T-helper 2 cell treated with Interferon-gamma antibody and Interleukin-4, amounts not matched to agents 100 ng/mL and 5 ng/mL, for 36 hours (primary cell): ENCODE measurements around the gene EXOC3L4. TPM values are rescaled to one million over a fixed set of nuclear protein-coding genes. Genes with fewer than 3 reads are reported as not detected.

Experiments used
- intact Hi-C: fragments of 100-400 bp; cut with micrococcal nuclease; formaldehyde crosslinking; loops from one replicate; pipeline ENCODE4 v1.15.1; 2023
- total RNA-seq: library from RNA; stranded (reverse); gene quantifications from 2 replicates; pipeline ENCODE4 v1.2.3, GENCODE V29; 2022

Gene EXOC3L4
- total RNA-seq, 1 donor from 2014 or later, result not detected

DNA sequence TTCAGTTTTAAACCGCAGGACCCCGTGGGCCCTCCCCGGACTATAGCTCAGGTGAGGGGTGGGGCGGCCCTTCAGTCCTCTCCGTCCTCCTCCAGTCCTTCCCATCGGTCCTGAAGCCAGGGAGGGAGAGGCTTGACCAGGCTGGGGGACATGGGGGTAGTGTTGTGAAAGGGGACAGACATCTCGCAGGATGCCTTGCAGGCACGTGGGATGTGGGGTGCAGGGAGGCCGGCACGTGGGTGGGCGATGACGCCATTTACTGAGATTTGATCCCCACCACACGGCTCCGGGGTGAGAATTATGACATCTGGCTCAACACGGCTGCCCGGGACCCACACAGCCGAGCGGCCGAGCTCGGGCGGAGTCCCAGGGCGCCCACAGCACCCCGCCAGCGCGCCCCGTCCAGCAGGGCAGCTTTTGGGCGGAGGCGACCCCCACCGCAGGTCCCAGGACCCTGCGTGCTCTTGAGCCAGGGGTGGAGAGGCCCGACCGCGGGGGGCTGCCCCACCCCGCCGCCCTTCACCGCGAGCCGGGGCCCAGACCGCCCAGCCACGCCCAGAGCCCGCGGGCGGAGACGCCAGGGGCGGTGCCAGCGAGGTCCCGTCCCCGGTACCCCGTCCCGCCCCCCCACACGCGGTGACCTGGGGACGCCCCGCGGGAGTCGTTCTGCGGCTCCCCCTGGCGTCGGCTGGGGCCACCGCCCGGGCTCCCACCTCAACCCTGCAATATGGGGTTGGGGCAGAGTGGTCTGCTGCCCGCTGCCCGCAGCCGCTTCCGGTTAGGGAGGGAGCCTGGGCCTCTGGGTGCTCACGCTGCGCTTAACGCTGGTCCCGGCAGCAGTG, 3.3 kb upstream of the EXOC3L4 start:
- intact Hi-C loops, result loop anchor here (1.0 to 5.0 kb wide), 2 partner anchors 13 to 399 kb away; no protein-coding TSS in a partner anchor

GRCh38 chr14:103091883-103092222, 2.7 kb upstream of the EXOC3L4 start:
- intact Hi-C loops, result loop anchor here (1.0 to 5.0 kb wide), 2 partner anchors 14 to 400 kb away; no protein-coding TSS in a partner anchor

DNA sequence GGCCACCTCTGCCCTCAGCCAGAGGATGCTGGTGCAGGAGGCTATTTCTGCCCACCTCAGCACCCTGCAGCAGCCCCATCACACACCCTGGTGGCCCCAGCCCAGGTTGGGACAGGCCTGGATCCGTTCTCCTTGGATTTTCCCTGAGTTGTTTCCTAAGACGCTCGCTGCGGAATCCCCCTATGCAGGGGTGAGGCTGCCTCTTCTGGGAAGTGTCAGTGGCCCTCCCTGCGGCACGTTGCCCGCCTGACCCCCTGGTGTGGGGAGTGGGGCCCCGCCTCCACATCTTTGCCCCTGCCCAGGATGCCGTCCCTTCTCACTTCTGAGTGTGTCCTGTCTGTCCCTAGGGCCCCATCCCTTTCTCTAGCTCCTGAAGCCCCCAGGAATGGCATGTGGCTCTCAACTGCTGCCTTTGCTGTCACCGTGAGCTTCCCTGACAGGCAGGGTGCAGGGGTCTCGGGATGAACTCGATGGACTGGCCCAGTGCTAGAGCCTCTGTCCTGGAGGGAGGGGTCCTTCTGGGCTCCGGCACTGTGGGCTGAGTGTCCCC, 594 bp upstream of the EXOC3L4 start:
- intact Hi-C loops, result loop anchor here (5.0 kb wide), 1 partner anchor 402 kb away; no protein-coding TSS in a partner anchor

- intact Hi-C loops, result no loop called here
These were observed 769 bp downstream of the EXOC3L4 start for GRCh38 chr14:103095210-103095778.

GRCh38 chr14:103096387-103096786, 1.9 kb downstream of the EXOC3L4 start:
- intact Hi-C loops, result no loop called here

DNA sequence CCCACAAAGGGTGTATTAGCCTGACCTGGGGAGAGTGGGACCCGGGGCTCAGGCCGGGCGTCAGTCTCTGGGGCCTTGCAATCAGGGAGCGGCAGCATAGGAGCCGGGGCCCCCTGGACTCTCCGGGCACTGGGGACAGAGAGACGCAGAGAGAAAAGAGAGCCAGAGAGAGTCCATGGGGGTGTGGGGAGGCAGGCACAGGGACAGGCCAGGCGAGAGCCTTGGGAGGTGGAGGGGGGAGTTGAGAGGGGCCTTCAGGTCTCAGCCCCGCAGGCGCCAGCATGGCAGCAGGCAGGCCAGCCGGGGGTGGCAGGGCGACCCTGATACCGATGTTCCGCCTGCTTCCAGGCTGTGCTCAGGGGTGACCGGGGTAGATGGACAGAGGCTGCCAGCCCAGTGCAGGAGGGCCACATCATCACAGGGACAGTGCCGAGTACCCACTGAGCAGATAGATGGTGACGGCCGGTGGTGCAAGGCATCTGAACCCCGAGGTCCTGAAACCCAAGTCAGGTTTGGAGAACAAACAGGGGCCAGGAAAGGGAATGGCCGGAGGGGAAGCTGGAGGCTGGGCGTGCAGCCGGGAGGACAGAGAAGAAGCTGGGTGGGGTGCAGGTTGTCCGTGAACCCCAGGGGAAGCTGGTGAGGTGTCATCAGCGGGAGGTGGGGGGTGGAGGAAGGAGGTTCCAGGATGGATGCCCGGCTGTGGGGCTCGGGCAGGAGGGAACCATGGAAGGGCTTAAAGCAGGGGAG, 2.9 kb downstream of the EXOC3L4 start:
- intact Hi-C loops, result no loop called here

DNA sequence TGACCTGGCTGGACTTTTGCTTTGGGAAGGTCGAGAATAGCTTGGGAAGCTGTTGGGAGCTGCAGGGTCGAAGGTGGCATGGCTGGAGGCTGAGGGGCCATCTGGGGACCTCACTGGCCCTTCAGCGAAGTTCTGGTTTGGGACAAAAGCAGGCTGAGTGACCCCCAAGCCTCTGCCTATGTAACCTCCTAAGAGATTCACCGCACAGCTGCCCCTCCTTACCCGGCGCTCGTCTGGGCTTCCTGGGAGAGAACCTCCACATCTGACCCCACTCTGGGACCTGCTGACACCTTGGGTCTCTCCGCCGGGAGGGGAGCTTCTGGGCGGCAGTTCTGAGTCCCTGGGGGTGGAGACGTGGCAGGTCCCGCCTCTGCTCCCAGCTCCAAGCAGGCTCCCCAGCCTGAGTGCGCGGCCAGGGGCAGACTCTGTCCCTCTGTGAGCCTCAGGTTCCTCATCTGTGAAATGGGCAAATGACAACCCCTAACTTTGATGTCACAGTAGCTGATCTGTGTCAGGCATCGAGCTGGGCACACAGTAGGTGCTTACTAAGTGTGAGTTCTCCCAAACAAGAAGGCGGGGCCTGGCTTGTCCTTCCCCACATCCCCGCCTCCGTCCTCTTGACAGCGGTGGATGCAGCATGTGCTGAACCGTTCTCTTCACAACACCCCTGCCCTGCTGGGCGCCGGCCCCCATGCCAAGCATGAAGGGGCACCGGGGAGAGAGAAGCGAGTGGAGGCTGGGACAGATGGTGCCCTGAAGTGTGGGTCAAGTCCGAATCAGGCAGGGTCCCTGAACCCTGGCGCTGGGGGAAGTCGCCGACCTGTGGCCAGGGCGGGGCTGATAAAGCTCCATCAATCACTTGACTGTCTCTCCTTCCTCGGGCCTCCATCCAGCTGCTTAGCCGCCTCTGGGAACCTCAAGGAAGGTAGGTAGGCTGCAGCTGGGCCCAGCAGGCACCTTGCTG, 3.8 kb downstream of the EXOC3L4 start:
- intact Hi-C loops, result no loop called here

DNA sequence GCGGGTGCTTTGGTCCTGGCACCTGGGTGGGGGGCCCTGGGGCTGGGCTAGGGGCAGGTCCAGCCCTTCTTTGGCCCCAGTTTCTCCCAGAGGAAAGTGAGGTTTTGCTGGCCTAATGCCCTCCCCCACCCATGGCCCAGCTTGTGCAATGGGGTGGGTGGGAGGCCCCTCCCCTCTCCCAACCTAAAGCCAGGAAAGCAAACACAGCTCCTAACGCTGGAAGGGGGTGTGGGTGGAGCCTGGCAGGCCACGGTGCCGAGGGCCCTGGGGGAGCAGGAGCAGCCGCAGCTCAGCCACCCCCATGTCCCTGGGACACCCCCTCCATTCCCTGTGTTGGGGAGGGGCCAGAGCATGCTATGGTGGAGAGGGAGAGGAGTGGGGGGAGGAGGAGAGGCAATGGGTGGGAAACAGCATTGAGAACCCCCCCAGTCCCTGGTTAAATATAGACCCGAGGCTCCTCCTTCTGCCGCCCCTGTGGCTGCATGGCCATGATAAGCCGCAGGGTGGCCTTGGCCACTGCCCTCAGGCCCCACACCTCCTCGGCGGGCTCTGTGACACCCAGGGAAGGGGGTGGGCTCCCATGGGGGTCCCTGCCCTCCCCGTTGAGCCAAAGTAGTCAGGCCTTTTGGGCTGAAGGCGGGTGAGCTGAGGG, 4.7 kb downstream of the EXOC3L4 start:
- intact Hi-C loops, result no loop called here

GRCh38 chr14:103099733-103100280, 5.3 kb downstream of the EXOC3L4 start:
- intact Hi-C loops, result loop anchor here (10.0 kb wide), 1 partner anchor 85 kb away; no protein-coding TSS in a partner anchor

DNA sequence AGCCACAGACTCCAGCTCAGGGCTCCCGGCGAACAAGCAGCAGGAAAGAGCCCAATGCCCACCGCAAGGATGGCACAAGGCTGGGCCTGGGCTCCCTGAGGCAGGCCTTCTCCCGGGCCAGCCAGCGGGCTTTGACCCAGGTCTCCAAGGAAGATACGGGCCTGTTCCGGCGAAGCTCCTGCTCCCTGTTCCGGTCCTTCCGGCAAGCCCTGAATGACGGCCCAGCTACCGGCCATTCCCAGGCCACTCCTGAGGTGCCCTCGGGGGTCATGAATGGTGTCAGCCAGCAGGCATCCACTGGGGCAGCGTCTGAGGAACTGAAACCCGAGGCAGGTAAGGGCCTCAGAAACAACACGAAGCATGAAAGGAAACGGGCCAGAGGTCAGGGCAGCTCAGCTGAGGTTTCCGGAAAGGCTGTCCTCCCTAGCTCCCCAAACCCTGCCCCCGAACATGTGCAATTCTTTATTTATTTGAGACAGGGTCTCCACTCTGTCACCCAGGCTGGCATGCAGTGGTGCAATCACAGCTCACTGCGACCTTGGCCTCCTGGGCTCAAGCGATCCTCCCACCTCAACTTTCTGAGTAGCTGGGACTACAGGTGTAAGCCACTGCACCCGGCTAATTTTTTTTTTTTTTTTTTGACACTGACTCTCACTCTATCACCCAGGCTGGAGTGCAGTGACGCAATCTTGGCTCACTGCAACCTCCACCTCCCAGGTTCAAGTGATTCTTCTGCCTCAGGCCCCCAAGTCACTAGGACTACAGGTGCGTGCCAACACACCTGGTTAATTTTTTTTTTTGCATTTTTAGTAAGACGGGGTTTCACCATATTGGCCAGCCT, 6.0 kb downstream of the EXOC3L4 start:
- intact Hi-C loops, result loop anchor here (10.0 kb wide), 1 partner anchor 84 kb away; no protein-coding TSS in a partner anchor

DNA sequence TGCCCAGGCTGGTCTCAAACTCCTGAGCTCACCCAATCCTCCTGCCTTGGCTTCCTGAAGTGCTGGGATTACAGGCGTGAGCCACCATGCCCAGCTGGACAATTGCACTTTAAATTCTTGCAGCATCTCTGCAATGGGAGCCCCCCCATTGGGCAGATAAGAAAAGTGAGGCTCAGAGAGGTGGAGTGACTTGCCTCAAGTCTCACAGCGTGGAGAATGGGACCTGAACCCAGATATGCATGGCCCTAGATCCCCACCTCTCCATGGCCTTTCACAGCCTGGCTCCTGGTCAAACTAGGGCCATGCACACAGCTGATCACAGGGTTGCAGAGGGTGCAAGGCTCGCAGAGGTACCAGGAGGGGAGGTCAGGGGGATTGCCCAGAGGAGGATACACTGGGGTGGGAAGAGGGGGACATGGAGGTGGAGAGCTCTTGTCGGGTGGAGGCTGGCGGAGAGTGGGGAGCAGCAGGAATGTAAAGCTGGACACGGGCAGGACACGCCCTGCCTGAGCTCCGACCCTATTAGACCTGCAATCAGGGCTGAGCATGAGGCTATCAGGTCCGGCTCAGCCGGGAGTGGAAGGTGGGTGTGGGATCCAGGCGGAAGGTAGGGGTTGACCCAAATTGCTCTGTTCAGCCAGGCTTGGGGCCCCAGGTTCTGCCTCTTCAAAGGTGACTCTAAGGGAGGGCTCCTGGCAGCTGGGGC, 6.9 kb downstream of the EXOC3L4 start:
- intact Hi-C loops, result loop anchor here (10.0 kb wide), 1 partner anchor 83 kb away; no protein-coding TSS in a partner anchor

GRCh38 chr14:103101963-103102688, 7.6 kb downstream of the EXOC3L4 start:
- intact Hi-C loops, result loop anchor here (10.0 kb wide), 1 partner anchor 83 kb away; no protein-coding TSS in a partner anchor

GRCh38 chr14:103102689-103103260, 8.2 kb downstream of the EXOC3L4 start:
- intact Hi-C loops, result loop anchor here (10.0 kb wide), 1 partner anchor 82 kb away; no protein-coding TSS in a partner anchor

GRCh38 chr14:103103461-103104388, 9.2 kb downstream of the EXOC3L4 start:
- intact Hi-C loops, result loop anchor here (10.0 kb wide), 1 partner anchor 81 kb away; no protein-coding TSS in a partner anchor

DNA sequence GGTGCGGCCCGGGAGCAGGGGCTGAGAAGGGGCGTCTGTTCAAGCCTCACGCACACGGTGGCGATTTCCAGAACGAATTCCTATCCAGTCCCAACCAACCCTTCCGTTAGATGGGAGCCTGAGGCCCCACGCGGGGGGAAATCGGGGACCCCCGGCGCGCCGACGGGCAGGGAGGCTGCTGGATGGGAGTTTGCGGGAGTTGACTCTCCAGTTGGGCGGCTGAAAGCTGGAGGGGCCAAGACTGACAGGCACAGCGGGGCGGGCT, 9.8 kb downstream of the EXOC3L4 start:
- intact Hi-C loops, result loop anchor here (10.0 kb wide), 1 partner anchor 80 kb away; no protein-coding TSS in a partner anchor
